ENCODE results near the gene PLCG2. TPM values are rescaled to one million over a fixed set of nuclear protein-coding genes. Genes with fewer than 3 reads are reported as not detected.
"Not testable (repeated sequence)": the region's sequence is repeated elsewhere in the genome, so short reads cannot be mapped to it uniquely, and the experiment has no call there.

Gene PLCG2
- total RNA-seq, 2 experiments from 2014 or later: 8.3 to 10.6 TPM

DNA sequence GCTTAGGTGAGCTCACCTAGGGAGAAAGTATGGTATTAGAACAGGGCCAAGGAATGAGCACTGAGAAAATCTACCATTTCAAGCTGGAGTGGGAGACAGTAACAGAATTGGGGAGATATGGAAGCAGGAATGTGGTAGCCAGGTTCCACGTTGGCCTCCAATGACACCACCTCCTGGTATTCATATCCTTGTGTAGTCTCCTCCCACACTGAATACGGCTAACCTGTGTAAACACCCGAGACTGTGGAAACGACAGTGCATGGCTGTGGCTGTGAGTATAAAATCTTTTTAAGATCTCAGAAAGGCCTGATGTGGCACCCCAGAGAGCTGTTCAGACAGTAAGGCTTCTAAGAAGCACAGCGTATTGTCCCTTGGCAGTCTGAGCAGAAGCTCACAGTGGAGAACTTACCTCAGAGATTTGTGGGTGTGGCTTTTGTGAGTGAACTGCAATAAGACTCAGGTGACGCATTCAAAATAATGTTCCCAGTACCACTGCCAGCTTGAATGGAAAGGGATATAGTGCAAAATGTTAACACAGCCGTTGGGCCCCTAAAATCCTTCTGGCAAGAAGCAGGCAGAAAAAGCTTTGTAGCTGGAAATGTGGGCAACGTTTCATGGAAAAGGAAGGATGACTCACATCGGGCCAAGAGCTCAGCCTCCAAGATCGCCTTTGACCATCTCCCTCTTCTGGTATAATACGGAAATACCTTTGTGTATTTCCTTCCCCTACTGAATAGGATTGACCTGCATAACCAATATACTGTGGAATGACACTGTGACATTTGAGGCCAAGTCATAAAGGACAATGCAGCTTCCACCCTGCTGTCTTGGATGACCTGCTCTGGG is 217.8 kb downstream of the PLCG2 start:
- POLR2A ChIA-PET: no interaction called here
- Mint-ChIP-seq H3K36me3 (peaks cover 10% of the 10 kb centered on the region), H3K4me1 (ENCODE audit: low read depth) (no peaks in the 10 kb centered on the region), H3K27ac (no peak overlapping the region), H3K9me3 (no peaks in the 10 kb centered on the region), H3K4me3 (no peak overlapping the region), H3K27me3 (no peaks in the 10 kb centered on the region)
- intact Hi-C loops (cut with micrococcal nuclease): no loop called here
- DNase-seq: no peak
- CTCF ChIA-PET: interaction anchor here (0.9 to 1.3 kb wide), 3 partner anchors 156 to 233 kb away, joined by 3 to 5 read pairs (median 4); no protein-coding TSS in a partner anchor

DNA sequence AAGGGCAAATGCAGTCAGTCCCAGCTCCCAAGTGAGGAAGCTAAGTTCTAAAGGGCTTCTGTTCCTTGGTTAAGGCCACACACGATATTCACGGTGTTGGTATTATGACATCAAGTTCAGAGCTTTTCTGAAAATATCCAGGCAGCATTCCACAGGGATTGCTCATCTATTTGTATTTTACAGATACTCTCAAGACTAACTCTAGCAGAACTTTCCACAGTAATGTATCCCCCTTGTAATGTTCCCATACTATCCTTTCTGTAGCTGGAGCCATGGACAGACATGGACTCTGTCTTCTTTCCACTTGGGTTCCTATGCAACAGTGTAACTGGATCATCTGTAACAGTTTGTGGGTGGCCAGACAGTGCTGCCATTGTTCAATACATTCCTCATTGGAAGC is 218.6 kb downstream of the PLCG2 start:
- intact Hi-C loops (cut with micrococcal nuclease): no loop called here
- Mint-ChIP-seq H3K36me3 (peaks cover 14% of the 10 kb centered on the region), H3K27me3 (no peaks in the 10 kb centered on the region), H3K4me1 (ENCODE audit: low read depth) (no peaks in the 10 kb centered on the region), H3K27ac (no peak overlapping the region), H3K9me3 (no peaks in the 10 kb centered on the region), H3K4me3 (no peak overlapping the region)
- DNase-seq: no peak
- ChIA-PET CTCF (interaction anchor here (0.7 to 1.3 kb wide), 3 partner anchors 11 to 172 kb away, joined by 3 to 5 read pairs (median 3); no protein-coding TSS in a partner anchor), POLR2A (no interaction called here)

- Mint-ChIP-seq H3K4me3 (no peak overlapping the region), H3K9me3 (no peaks in the 10 kb centered on the region), H3K27ac (no peak overlapping the region), H3K4me1 (ENCODE audit: low read depth) (no peaks in the 10 kb centered on the region), H3K27me3 (no peaks in the 10 kb centered on the region), H3K36me3 (peaks cover 17% of the 10 kb centered on the region)
- POLR2A ChIA-PET: no interaction called here
- intact Hi-C loops (cut with micrococcal nuclease): no loop called here
- no peak for DNase-seq
- CTCF ChIA-PET: interaction anchor here (0.6 kb wide), 1 partner anchor 408 kb away, joined by 3 read pairs; no protein-coding TSS in a partner anchor
These were observed 223.7 kb downstream of the PLCG2 start for GRCh38 chr16:82002831-82003230.

- H3K36me3 Mint-ChIP-seq: peaks cover 26% of the 10 kb centered on the region
These were observed 225.5 kb downstream of the PLCG2 start for GRCh38 chr16:82004601-82005000.

DNA sequence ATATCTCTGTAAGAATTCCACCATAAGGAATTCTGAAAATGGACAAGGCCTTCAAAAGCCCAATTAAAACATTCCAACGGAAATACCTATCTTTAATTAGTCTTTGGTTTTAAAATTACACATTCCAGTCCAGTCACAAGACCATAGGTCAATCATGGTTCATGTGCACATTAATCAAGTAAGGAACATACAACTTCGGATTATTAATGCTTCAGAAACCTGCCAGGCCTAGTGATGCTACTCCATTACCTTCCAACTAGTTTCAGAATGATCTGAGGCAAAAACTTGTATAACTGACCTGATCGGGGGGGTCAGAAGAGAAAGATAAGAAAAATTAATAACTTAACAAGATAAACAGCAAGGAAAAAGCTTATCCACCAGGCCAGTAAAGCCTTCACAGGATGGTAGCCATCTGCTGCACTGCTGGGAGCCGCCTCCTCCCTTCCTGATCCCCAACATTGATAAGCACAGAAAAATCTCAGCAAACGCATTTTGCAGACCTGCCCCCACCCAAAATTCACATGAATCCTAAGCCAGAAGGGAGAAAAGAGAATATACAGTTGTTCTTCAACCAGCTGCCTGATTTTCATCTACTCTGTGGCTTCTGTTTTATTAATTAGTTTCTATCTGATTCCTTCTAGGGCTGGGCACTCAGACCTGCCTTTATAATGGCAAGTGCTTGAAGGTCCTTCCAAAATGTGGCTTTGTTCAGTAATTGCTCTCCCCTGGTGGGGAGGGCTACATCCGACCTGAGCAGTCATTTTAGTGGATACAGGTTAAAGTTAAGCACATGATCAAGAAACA is 226.1 kb downstream of the PLCG2 start:
- Mint-ChIP-seq H3K27me3 (no peaks in the 10 kb centered on the region), H3K4me1 (ENCODE audit: low read depth) (peaks cover 7% of the 10 kb centered on the region), H3K36me3 (peaks cover 32% of the 10 kb centered on the region), H3K4me3 (no peak overlapping the region), H3K27ac (no peak overlapping the region), H3K9me3 (peaks cover 21% of the 10 kb centered on the region)
- no peak for DNase-seq
- CTCF ChIA-PET: no interaction called here
- POLR2A ChIA-PET: interaction anchor here (0.6 kb wide), 1 partner anchor 68 kb away, joined by 3 read pairs; no protein-coding TSS in a partner anchor
- intact Hi-C loops (cut with micrococcal nuclease): no loop called here

More at GRCh38 chr16:82004601-82005000, 225.5 kb downstream of the PLCG2 start:
- Mint-ChIP-seq H3K4me3 (no peak overlapping the region), H3K27me3 (no peaks in the 10 kb centered on the region), H3K27ac (no peak overlapping the region), H3K4me1 (ENCODE audit: low read depth) (peaks cover under 1% of the 10 kb centered on the region), H3K9me3 (peaks cover 16% of the 10 kb centered on the region)
- intact Hi-C loops (cut with micrococcal nuclease): no loop called here
- ChIA-PET POLR2A (interaction anchor here (0.6 kb wide), 1 partner anchor 68 kb away, joined by 3 read pairs; no protein-coding TSS in a partner anchor), CTCF (no interaction called here)
- no peak for DNase-seq

DNA sequence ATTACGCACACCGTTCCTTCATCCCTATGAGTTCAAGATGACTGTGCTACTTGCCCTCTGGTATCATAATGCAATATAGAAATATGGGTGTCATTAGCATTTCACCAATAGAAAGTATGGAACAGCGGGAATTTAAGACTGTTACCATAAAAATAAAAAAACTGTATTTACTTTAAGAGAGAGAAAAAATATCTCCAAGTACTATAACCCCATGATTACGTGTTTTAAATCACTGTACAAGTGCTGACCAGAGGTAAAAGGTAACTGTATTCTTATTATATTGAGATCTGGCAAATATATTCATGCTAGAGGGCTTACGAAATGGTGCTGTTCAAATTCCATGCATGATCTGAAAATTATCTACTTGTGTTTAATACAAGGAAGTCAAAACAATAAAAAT is 226.9 kb downstream of the PLCG2 start:
- ChIA-PET CTCF (no interaction called here), POLR2A (no interaction called here)
- Mint-ChIP-seq H3K27ac (no peak overlapping the region), H3K27me3 (no peaks in the 10 kb centered on the region), H3K4me3 (no peak overlapping the region), H3K4me1 (ENCODE audit: low read depth) (peaks cover 14% of the 10 kb centered on the region), H3K36me3 (peaks cover 37% of the 10 kb centered on the region), H3K9me3 (peaks cover 26% of the 10 kb centered on the region)
- intact Hi-C loops (cut with micrococcal nuclease): no loop called here
- DNase-seq: no peak

DNA sequence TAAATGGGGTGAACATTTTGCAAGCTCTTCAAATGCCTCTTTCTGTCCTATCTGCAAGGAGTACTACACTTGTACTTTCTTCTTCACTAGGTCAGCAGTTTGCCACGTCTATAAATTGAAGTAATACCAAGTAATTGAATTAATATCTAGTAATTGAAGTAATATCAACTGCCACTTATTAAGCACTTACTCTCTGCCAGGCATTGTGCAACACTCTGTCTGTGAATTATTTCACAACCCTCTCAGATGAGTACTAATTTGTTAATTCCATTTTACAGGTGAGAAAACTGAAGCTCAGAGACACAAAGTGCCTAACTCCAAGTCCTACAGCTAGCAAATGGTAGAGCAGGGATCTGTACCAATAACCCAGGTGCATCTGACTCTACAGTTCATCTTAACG is 228.1 kb downstream of the PLCG2 start:
- peaks cover 26% of the 10 kb centered on the region for H3K9me3 Mint-ChIP-seq
- peaks cover 37% of the 10 kb centered on the region for H3K36me3 Mint-ChIP-seq
- no peak overlapping the region for H3K27ac Mint-ChIP-seq
- ChIA-PET POLR2A (no interaction called here), CTCF (no interaction called here)
- no peak overlapping the region for H3K4me3 Mint-ChIP-seq
- no peaks in the 10 kb centered on the region for H3K27me3 Mint-ChIP-seq
- H3K4me1 Mint-ChIP-seq (ENCODE audit: low read depth): peaks cover 19% of the 10 kb centered on the region
- no peak for DNase-seq
- intact Hi-C loops (cut with micrococcal nuclease): no loop called here

GRCh38 chr16:82008957-82009592 is 230.0 kb downstream of the PLCG2 start:
- no peak for DNase-seq
- no peaks in the 10 kb centered on the region for H3K27me3 Mint-ChIP-seq
- no peak overlapping the region for H3K27ac Mint-ChIP-seq
- intact Hi-C loops (cut with micrococcal nuclease): no loop called here
- H3K36me3 Mint-ChIP-seq: peaks cover 33% of the 10 kb centered on the region
- ChIA-PET POLR2A (no interaction called here), CTCF (no interaction called here)
- H3K4me1 Mint-ChIP-seq (ENCODE audit: low read depth): peaks cover 19% of the 10 kb centered on the region
- no peak overlapping the region for H3K4me3 Mint-ChIP-seq
- H3K9me3 Mint-ChIP-seq: peaks cover 26% of the 10 kb centered on the region

GRCh38 chr16:82009789-82010188 is 230.7 kb downstream of the PLCG2 start:
- peak; percentile 22 for DNase-seq
- CTCF ChIA-PET, H3K4me3 Mint-ChIP-seq, H3K27ac Mint-ChIP-seq, H3K27me3 Mint-ChIP-seq, POLR2A ChIA-PET: not testable (repeated sequence)
- intact Hi-C loops (cut with micrococcal nuclease): loop anchor here (2.0 to 10.0 kb wide), 2 partner anchors 115 to 161 kb away; partner anchors contain the start of gene MPHOSPH6
- H3K9me3 Mint-ChIP-seq: peaks cover 26% of the 10 kb centered on the region
- H3K4me1 Mint-ChIP-seq (ENCODE audit: low read depth): peaks cover 19% of the 10 kb centered on the region
- peaks cover 32% of the 10 kb centered on the region for H3K36me3 Mint-ChIP-seq

GRCh38 chr16:82010649-82011048 is 231.6 kb downstream of the PLCG2 start:
- Mint-ChIP-seq H3K4me3 (peak overlapping the region; percentile 79), H3K27me3 (peaks cover 5% of the 10 kb centered on the region), H3K9me3 (peaks cover 30% of the 10 kb centered on the region), H3K27ac (peak overlapping the region; percentile 84), H3K4me1 (ENCODE audit: low read depth) (peaks cover 19% of the 10 kb centered on the region), H3K36me3 (peaks cover 32% of the 10 kb centered on the region)
- peak; percentile 25 for DNase-seq
- intact Hi-C loops (cut with micrococcal nuclease): loop anchor here (2.0 to 10.0 kb wide), 2 partner anchors 116 to 160 kb away; partner anchors contain the start of gene MPHOSPH6
- ChIA-PET POLR2A (no interaction called here), CTCF (no interaction called here)

DNA sequence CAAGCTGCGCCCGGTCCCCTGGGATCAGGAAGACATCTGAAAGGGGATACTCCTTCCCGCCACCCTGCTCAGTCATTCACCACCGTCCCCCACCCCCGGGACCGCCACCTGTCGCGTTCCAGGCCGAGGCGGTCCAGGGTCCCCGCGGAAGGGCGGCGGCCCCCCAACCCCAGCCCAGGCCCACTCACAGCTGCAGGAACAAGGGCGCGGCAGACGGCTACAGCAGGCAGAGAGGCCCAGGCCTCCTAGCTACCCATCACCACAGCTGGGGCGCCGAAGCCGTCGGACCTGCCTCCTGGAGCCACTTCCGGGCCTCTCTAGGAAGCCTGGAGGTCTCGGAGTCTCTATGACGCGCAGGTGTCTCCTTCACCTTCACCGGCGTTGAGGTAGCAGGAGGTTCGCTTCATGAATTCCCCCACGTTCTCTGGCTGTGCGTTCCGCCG is 232.1 kb downstream of the PLCG2 start, which contains the start of gene SDR42E1:
Gene SDR42E1 (minus strand): TSS at position 272 of the 443 bp plus-strand sequence. CDS start 10,612 bp downstream, outside the sequence.
- H3K9me3 Mint-ChIP-seq: peaks cover 30% of the 10 kb centered on the region
- H3K27me3 Mint-ChIP-seq: peaks cover 7% of the 10 kb centered on the region
- peak; percentile 76 for DNase-seq
- POLR2A ChIA-PET: no interaction called here
- H3K27ac Mint-ChIP-seq: peak within 1 kb of the TSS; percentile 84
- peaks cover 30% of the 10 kb centered on the region for H3K36me3 Mint-ChIP-seq
- intact Hi-C loops (cut with micrococcal nuclease): loop anchor here (2.0 to 10.0 kb wide), 2 partner anchors 116 to 160 kb away; partner anchors contain the start of gene MPHOSPH6
- peaks cover 19% of the 10 kb centered on the region for H3K4me1 Mint-ChIP-seq (ENCODE audit: low read depth)
- peak within 1 kb of the TSS; percentile 79 for H3K4me3 Mint-ChIP-seq
- CTCF ChIA-PET: no interaction called here
